H9 (cell line): Measurements from ENCODE around the gene TIAM1. TPM values are rescaled to one million over a fixed set of nuclear protein-coding genes. Genes with fewer than 3 reads are reported as not detected.

Source experiments
- DNase-seq: peaks from one replicate; pipeline ENCODE4 v3.0.0-alpha.2; 2017
- H2AFZ ChIP-seq: one replicate; pipeline ENCODE4 v1.6.1; 2013; ENCODE audit warnings: mild to moderate bottlenecking, low read length, control low read depth, moderate library complexity
- H2AK5ac ChIP-seq: 2 replicates; pipeline ENCODE4 v1.6.1; 2013; ENCODE audit warnings: low read length, control low read depth, mixed read lengths; ENCODE audit not compliant: insufficient read length
- H2BK120ac ChIP-seq: one replicate; pipeline ENCODE4 v1.6.1; 2013; ENCODE audit warnings: low read depth, mild to moderate bottlenecking, low read length, control low read depth, inconsistent platforms; ENCODE audit not compliant: poor library complexity, severe bottlenecking
- H2BK12ac ChIP-seq: 2 replicates; pipeline ENCODE4 v1.6.1; 2013; ENCODE audit warnings: low read length, control low read depth, mixed read lengths, low read depth; ENCODE audit not compliant: insufficient read length
- H2BK15ac ChIP-seq: 2 replicates; pipeline ENCODE4 v1.6.1; 2013; ENCODE audit warnings: low read depth, low read length, control low read depth
- H2BK20ac ChIP-seq: one replicate; pipeline ENCODE4 v1.6.1; 2013; ENCODE audit warnings: low read depth, mild to moderate bottlenecking, low read length, control low read depth, inconsistent platforms; ENCODE audit not compliant: poor library complexity, severe bottlenecking
- H2BK5ac ChIP-seq: 2 replicates; pipeline ENCODE4 v1.6.1; 2013; ENCODE audit warnings: low read length, control low read depth, mixed read lengths; ENCODE audit not compliant: insufficient read length
- H3K14ac ChIP-seq: 2 replicates; pipeline ENCODE4 v1.6.1; 2013; ENCODE audit warnings: low read length, control low read depth; ENCODE audit not compliant: insufficient read depth
- H3K18ac ChIP-seq: 2 replicates; pipeline ENCODE4 v1.6.1; 2013; ENCODE audit warnings: low read depth, mild to moderate bottlenecking, mixed read lengths, low read length, control low read depth; ENCODE audit not compliant: insufficient read length
- H3K23ac ChIP-seq: 2 replicates; pipeline ENCODE4 v1.6.1; 2013; ENCODE audit warnings: low read length, control low read depth, mixed read lengths, low read depth; ENCODE audit not compliant: insufficient read length
- H3K23me2 ChIP-seq: 2 replicates; pipeline ENCODE4 v1.6.1; 2013; ENCODE audit warnings: low read depth, mild to moderate bottlenecking, mixed read lengths, low read length, control low read depth; ENCODE audit not compliant: insufficient read length, poor library complexity, severe bottlenecking
- H3K27ac ChIP-seq: 2 replicates; pipeline ENCODE4 v1.5.1; 2013; ENCODE audit warnings: low read length, control low read depth, mixed read lengths, low read depth; ENCODE audit not compliant: insufficient read length
- H3K27me3 ChIP-seq: 2 replicates; pipeline ENCODE4 v1.6.1; 2013; ENCODE audit warnings: low read length, control low read depth, inconsistent platforms; ENCODE audit not compliant: insufficient read depth
- H3K4ac ChIP-seq: 2 replicates; pipeline ENCODE4 v1.6.1; 2013; ENCODE audit warnings: low read depth, mild to moderate bottlenecking, control low read depth, inconsistent platforms, low read length, moderate library complexity
- H3K4me1 ChIP-seq: 2 replicates; pipeline ENCODE4 v1.6.1; 2013; ENCODE audit warnings: low read length, control low read depth, inconsistent platforms; ENCODE audit not compliant: insufficient read depth
- H3K4me2 ChIP-seq: 2 replicates; pipeline ENCODE4 v1.6.1; 2013; ENCODE audit warnings: low read length, control low read depth, mixed read lengths; ENCODE audit not compliant: insufficient read length, insufficient read depth
- H3K56ac ChIP-seq: 2 replicates; pipeline ENCODE4 v1.6.1; 2013; ENCODE audit warnings: low read depth, mild to moderate bottlenecking, mixed read lengths, low read length, control low read depth; ENCODE audit not compliant: insufficient read length
- H3K79me1 ChIP-seq: 2 replicates; pipeline ENCODE4 v1.6.1; 2013; ENCODE audit warnings: low read depth, mild to moderate bottlenecking, moderate library complexity, low read length, control low read depth, inconsistent platforms; ENCODE audit not compliant: insufficient read depth, poor library complexity, severe bottlenecking
- H3K79me2 ChIP-seq: 2 replicates; pipeline ENCODE4 v1.6.1; 2013; ENCODE audit warnings: low read length, control low read depth, inconsistent platforms; ENCODE audit not compliant: insufficient read depth
- H3K9ac ChIP-seq: 2 replicates; pipeline ENCODE4 v1.6.1; 2013; ENCODE audit warnings: low read length, control low read depth, mixed read lengths; ENCODE audit not compliant: insufficient read length; ENCODE audit errors: extremely low read depth
- H3K9me3 ChIP-seq: one replicate; pipeline ENCODE4 v1.6.1; 2013; ENCODE audit warnings: low read depth, low read length, inconsistent platforms; ENCODE audit not compliant: control insufficient read depth
- H3T11ph ChIP-seq: one replicate; pipeline ENCODE4 v1.6.1; 2013; ENCODE audit warnings: mild to moderate bottlenecking, low read length, control low read depth, inconsistent platforms
- H4K20me1 ChIP-seq: one replicate; pipeline ENCODE4 v1.6.1; 2013; ENCODE audit not compliant: control insufficient read depth, insufficient read length, insufficient read depth
- H4K5ac ChIP-seq: 2 replicates; pipeline ENCODE4 v1.6.1; 2013; ENCODE audit warnings: low read depth, mild to moderate bottlenecking, mixed read lengths, low read length, control low read depth; ENCODE audit not compliant: insufficient read length
- H4K8ac ChIP-seq: replicated peaks from 2 replicates; pipeline ENCODE4 v1.6.1; 2013; ENCODE audit warnings: low read length, control low read depth, mixed read lengths, low read depth; ENCODE audit not compliant: insufficient read length
- H4K91ac ChIP-seq: 2 replicates; pipeline ENCODE4 v1.6.1; 2013; ENCODE audit warnings: low read depth, mild to moderate bottlenecking, moderate library complexity, mixed read lengths, low read length, control low read depth; ENCODE audit not compliant: insufficient read length
- H3K27ac Mint-ChIP-seq, 3 experiments: 2 replicates in 2 of 3; 3 replicates in 1 of 3; pipeline ENCODE4 v1.8.0; 2020 to 2021; ENCODE audit warnings: mixed read lengths in 3 of 3, mild to moderate bottlenecking in 1 of 3, moderate library complexity in 1 of 3
- H3K27me3 Mint-ChIP-seq: 2 replicates; pipeline ENCODE4 v1.8.0; 2021; ENCODE audit warnings: low read depth, mild to moderate bottlenecking, moderate library complexity, mixed read lengths
- H3K36me3 Mint-ChIP-seq, 3 experiments: 2 replicates in 2 of 3; 3 replicates in 1 of 3; pipeline ENCODE4 v1.8.0; 2020 to 2021; ENCODE audit warnings: low read depth in 3 of 3, mixed read lengths in 3 of 3; ENCODE audit not compliant: insufficient read depth in 1 of 3
- H3K4me1 Mint-ChIP-seq, 2 experiments: 2 replicates each; pipeline ENCODE4 v1.8.0; 2020; ENCODE audit warnings: mixed read lengths in 2 of 2
- H3K4me3 Mint-ChIP-seq, 2 experiments: 2 replicates in 1 of 2; 3 replicates in 1 of 2; pipeline ENCODE4 v1.8.0; 2020 to 2021; ENCODE audit warnings: mild to moderate bottlenecking in 2 of 2, mixed read lengths in 2 of 2, moderate library complexity in 1 of 2
- H3K9me3 Mint-ChIP-seq, 2 experiments: 2 replicates in 1 of 2; 3 replicates in 1 of 2; pipeline ENCODE4 v1.8.0; 2020; ENCODE audit warnings: mild to moderate bottlenecking in 2 of 2, mixed read lengths in 2 of 2, moderate library complexity in 1 of 2
- total RNA-seq: library from RNA; stranded (reverse); gene quantifications from 2 replicates; pipeline ENCODE4 v1.2.1, GENCODE V29; 2021
- TF ChIP-seq, protein P1 (sequence below): fragments of 200-600 bp; sonication (generic); conservative IDR thresholded peaks from 3 replicates; pipeline ENCODE4 v1.8.0; 2021; ENCODE audit warnings: antibody characterized with exemption, mild to moderate bottlenecking

TIAM1 gene
- total RNA-seq, 1 experiment from 2014 or later: 23.1 TPM

DNA sequence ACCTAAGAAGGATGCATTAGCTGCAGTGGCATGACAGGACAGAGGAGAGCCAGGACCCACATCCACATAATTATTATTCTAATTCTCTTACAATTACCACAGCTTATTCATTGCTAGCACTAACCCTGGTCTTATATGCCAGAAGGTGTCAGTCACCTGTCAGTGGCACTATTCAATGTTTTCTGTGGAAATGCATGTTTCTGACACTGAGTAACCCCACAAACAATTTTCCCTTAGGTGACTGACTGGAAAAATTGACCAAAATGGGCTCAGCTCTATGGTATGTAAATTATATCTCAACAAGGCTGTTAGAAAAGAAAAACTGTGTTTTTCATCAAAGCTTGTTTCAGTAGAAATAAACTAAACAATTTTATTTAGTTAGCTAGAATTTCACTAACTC lies 187.9 kb downstream of the TIAM1 start:
- no peaks in the 10 kb centered on the region for H3K79me1 ChIP-seq
- H3K27ac ChIP-seq: no peak overlapping the region
- Mint-ChIP-seq H3K4me1 (peaks cover 42 to 52% of the 10 kb centered on the region in 2 experiments), H3K27ac (no peak overlapping the region), H3K9me3 (peaks cover 22% of the 10 kb centered on the region in 2 experiments), H3K4me3 (no peak overlapping the region), H3K36me3 (peaks cover 14 to 33% (median 24%) of the 10 kb centered on the region in 3 experiments), H3K27me3 (no peaks in the 10 kb centered on the region; the same call in 1 of the 2 replicates)
- H3K56ac ChIP-seq: no peak overlapping the region
- H2BK5ac ChIP-seq: no peak overlapping the region
- H3K4me2 ChIP-seq: no peak overlapping the region
- no peak overlapping the region for H4K91ac ChIP-seq
- H3T11ph ChIP-seq: no peak overlapping the region
- H3K23ac ChIP-seq: no peak overlapping the region
- H4K5ac ChIP-seq: no peak overlapping the region
- no peaks in the 10 kb centered on the region for H3K79me2 ChIP-seq
- H3K9ac ChIP-seq: no peak overlapping the region
- no peak overlapping the region for H3K18ac ChIP-seq
- peaks cover 7% of the 10 kb centered on the region for H3K23me2 ChIP-seq
- no peaks in the 10 kb centered on the region for H4K20me1 ChIP-seq
- H2AFZ ChIP-seq: no peak overlapping the region
- no peak overlapping the region for H2BK12ac ChIP-seq
- H3K4ac ChIP-seq: no peak overlapping the region
- H2BK20ac ChIP-seq: no peak overlapping the region
- peaks cover 17% of the 10 kb centered on the region for H3K9me3 ChIP-seq
- no peak overlapping the region for H2BK15ac ChIP-seq
- no peak overlapping the region for H2AK5ac ChIP-seq
- no peak overlapping the region for H4K8ac ChIP-seq
- TF ChIP-seq, protein P1, sequence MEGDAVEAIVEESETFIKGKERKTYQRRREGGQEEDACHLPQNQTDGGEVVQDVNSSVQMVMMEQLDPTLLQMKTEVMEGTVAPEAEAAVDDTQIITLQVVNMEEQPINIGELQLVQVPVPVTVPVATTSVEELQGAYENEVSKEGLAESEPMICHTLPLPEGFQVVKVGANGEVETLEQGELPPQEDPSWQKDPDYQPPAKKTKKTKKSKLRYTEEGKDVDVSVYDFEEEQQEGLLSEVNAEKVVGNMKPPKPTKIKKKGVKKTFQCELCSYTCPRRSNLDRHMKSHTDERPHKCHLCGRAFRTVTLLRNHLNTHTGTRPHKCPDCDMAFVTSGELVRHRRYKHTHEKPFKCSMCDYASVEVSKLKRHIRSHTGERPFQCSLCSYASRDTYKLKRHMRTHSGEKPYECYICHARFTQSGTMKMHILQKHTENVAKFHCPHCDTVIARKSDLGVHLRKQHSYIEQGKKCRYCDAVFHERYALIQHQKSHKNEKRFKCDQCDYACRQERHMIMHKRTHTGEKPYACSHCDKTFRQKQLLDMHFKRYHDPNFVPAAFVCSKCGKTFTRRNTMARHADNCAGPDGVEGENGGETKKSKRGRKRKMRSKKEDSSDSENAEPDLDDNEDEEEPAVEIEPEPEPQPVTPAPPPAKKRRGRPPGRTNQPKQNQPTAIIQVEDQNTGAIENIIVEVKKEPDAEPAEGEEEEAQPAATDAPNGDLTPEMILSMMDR: no peak
- H3K14ac ChIP-seq: no peak overlapping the region
- peaks cover 14% of the 10 kb centered on the region; the same call in 1 of the 2 replicates for H3K4me1 ChIP-seq
- no peaks in the 10 kb centered on the region for H3K27me3 ChIP-seq
- no peak for DNase-seq
- no peak overlapping the region for H2BK120ac ChIP-seq
